ENCODE results near the gene BGLAP.

- TF ChIP-seq, protein P1, sequence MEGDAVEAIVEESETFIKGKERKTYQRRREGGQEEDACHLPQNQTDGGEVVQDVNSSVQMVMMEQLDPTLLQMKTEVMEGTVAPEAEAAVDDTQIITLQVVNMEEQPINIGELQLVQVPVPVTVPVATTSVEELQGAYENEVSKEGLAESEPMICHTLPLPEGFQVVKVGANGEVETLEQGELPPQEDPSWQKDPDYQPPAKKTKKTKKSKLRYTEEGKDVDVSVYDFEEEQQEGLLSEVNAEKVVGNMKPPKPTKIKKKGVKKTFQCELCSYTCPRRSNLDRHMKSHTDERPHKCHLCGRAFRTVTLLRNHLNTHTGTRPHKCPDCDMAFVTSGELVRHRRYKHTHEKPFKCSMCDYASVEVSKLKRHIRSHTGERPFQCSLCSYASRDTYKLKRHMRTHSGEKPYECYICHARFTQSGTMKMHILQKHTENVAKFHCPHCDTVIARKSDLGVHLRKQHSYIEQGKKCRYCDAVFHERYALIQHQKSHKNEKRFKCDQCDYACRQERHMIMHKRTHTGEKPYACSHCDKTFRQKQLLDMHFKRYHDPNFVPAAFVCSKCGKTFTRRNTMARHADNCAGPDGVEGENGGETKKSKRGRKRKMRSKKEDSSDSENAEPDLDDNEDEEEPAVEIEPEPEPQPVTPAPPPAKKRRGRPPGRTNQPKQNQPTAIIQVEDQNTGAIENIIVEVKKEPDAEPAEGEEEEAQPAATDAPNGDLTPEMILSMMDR (IDR thresholded peaks at IDR 0.05; ENCODE audit: low read depth, low read length) = no peak
- no peak for TF ChIP-seq EZH2phosphoT487 (IDR thresholded peaks at IDR 0.05; ENCODE audit: low read depth)
Measured at GRCh38 chr1:156198831-156199349, 43.1 kb upstream of the BGLAP start.

Data from OCI-LY3 (cell line).